ENCODE data around the gene ADCY7.

Gene ADCY7

GRCh38 chr16:50251375-50252081 is 14.8 kb upstream of the ADCY7 start:
- no peak for DNase-seq

GRCh38 chr16:50252082-50252611 is 14.2 kb upstream of the ADCY7 start:
- DNase-seq: no peak

- no peak for DNase-seq
Observed at GRCh38 chr16:50252874-50253513, 13.4 kb upstream of the ADCY7 start.

GRCh38 chr16:50253514-50253910 is 12.8 kb upstream of the ADCY7 start:
- no peak for DNase-seq

- no peak for DNase-seq
Observed at GRCh38 chr16:50254072-50254471, 12.3 kb upstream of the ADCY7 start.

GRCh38 chr16:50255538-50255937 is 10.8 kb upstream of the ADCY7 start:
- DNase-seq: no peak

- no peak for DNase-seq
Observed at GRCh38 chr16:50256604-50257003, 9.7 kb upstream of the ADCY7 start.

GRCh38 chr16:50257876-50258275 is 8.5 kb upstream of the ADCY7 start:
- DNase-seq: no peak

- no peak for DNase-seq
Observed at GRCh38 chr16:50259334-50260205, 6.8 kb upstream of the ADCY7 start.

GRCh38 chr16:50260206-50261159 is 5.9 kb upstream of the ADCY7 start:
- DNase-seq: no peak

GRCh38 chr16:50261160-50261706 is 5.1 kb upstream of the ADCY7 start:
- DNase-seq: no peak

- DNase-seq: no peak
Observed at GRCh38 chr16:50261707-50262235, 4.6 kb upstream of the ADCY7 start.

- no peak for DNase-seq
Observed at GRCh38 chr16:50263060-50263909, 3.1 kb upstream of the ADCY7 start.

GRCh38 chr16:50263940-50264929 is 2.1 kb upstream of the ADCY7 start:
- no peak for DNase-seq

- DNase-seq: peak; percentile 20
Observed at GRCh38 chr16:50265260-50265659, 1.1 kb upstream of the ADCY7 start.

GRCh38 chr16:50265716-50266336 is 525 bp upstream of the ADCY7 start:
- DNase-seq: no peak

GRCh38 chr16:50267151-50267631 is 840 bp downstream of the ADCY7 start:
- DNase-seq: no peak

- DNase-seq: no peak
Observed at GRCh38 chr16:50267651-50268050, 1.3 kb downstream of the ADCY7 start.

GRCh38 chr16:50268352-50268751 is 2.0 kb downstream of the ADCY7 start:
- no peak for DNase-seq
